GM12874 (cell line): ENCODE measurements around the gene NFIC.

Source experiments
- CTCF ChIP-seq: IDR thresholded peaks from 2 replicates; pipeline ENCODE4 v1.5.1; 2011; ENCODE audit warnings: low read depth, mild to moderate bottlenecking, control low read depth, low read length, moderate library complexity; ENCODE audit not compliant: insufficient read depth

The NFIC gene

GRCh38 chr19:3364501-3364858 is 1.9 kb upstream of the NFIC start:
- TF ChIP-seq CTCF: no peak

GRCh38 chr19:3365093-3365835 is 1.1 kb upstream of the NFIC start:
- TF ChIP-seq CTCF: no peak

GRCh38 chr19:3366753-3367627 is 607 bp downstream of the NFIC start:
- no peak for TF ChIP-seq CTCF

- TF ChIP-seq CTCF: no peak
Observed at GRCh38 chr19:3367628-3368440, 1.5 kb downstream of the NFIC start.

GRCh38 chr19:3368441-3368795 is 2.0 kb downstream of the NFIC start:
- TF ChIP-seq CTCF: no peak

GRCh38 chr19:3368848-3369336 is 2.5 kb downstream of the NFIC start:
- TF ChIP-seq CTCF: no peak
